H1 (cell line): ENCODE measurements around the gene ZNF582.
A peak's percentile ranks its signal among the peaks of the same experiment; 100 is the strongest.

Source experiments
- EP300 ChIP-seq, 2 experiments: IDR thresholded peaks; 1 replicate in 1 of 2; 2 replicates in 1 of 2; pipeline ENCODE4 v1.6.1; 2011 to 2012; ENCODE audit warnings: low read depth in 2 of 2, low read length in 2 of 2, mild to moderate bottlenecking in 2 of 2, borderline replicate concordance in 1 of 2, inconsistent platforms in 1 of 2, moderate library complexity in 1 of 2
- HDAC6 ChIP-seq: IDR thresholded peaks from one replicate; pipeline ENCODE4 v1.7.1; 2012; ENCODE audit warnings: low read depth, mild to moderate bottlenecking, inconsistent platforms, low read length, moderate library complexity
- KDM1A ChIP-seq: fragments of 200-600, 300-600 bp; sonication (generic); IDR thresholded peaks from 2 replicates; pipeline ENCODE4 v1.7.1; 2016; ENCODE audit warnings: mild to moderate bottlenecking, low read length, borderline replicate concordance
- POLR2A ChIP-seq, 2 experiments: IDR thresholded peaks; 1 replicate in 1 of 2; 2 replicates in 1 of 2; pipeline ENCODE4 v1.6.1; 2011; ENCODE audit warnings: low read depth in 2 of 2, low read length in 2 of 2, mild to moderate bottlenecking in 2 of 2; ENCODE audit errors: control extremely low read depth in 1 of 2
- RAD21 ChIP-seq, 2 experiments: IDR thresholded peaks in 1 of 2; conservative IDR thresholded peaks in 1 of 2; 2 replicates each; pipeline ENCODE4 v1.6.1; 2011; ENCODE audit warnings: low read depth in 2 of 2, low read length in 2 of 2, improper control_type of control experiment in 1 of 2, inconsistent platforms in 1 of 2, mild to moderate bottlenecking in 1 of 2, moderate library complexity in 1 of 2
- TEAD4 ChIP-seq: IDR thresholded peaks from 2 replicates; pipeline ENCODE4 v1.6.1; 2012; ENCODE audit warnings: low read depth, low read length, inconsistent platforms, mixed read lengths
- TF ChIP-seq, protein P1 (sequence below), 3 experiments: IDR thresholded peaks; 1 replicate in 2 of 3; 2 replicates in 1 of 3; pipeline versions ENCODE4 v1.5.1 to v1.6.1; 2011; ENCODE audit warnings: low read length in 3 of 3, mild to moderate bottlenecking in 3 of 3, inconsistent platforms in 2 of 3, low read depth in 1 of 3, moderate library complexity in 1 of 3; ENCODE audit not compliant: insufficient read depth in 1 of 3; ENCODE audit errors: control extremely low read depth in 1 of 3

DNA sequence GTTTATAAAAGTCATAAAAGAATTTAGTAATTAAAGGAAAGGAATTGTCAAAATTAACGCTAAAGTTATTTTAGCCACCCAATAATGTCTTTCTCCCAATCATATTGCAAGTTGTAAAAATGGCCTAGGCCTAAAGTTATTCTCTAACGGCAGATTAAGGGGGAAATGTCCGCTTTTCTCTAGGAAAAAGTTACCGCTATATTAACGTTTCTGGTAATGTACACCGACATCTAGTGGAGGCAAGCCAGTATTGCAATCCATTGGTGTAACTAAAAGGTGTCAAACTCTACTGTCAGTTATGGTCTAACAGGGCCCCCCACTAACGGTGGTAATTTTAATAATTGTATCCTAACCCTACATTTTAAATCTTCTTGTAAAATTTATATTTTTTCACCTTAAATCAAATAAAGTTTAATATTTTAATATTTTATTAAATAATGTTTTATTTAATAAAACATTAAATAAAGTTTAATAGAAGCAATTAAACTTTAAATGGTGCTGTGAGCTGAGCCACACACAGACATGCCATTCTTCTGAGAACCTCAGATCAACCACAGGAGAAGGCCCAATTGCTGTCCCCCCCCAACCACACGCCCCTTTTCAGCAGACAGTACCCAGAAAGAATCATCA lies 42.8 kb downstream of the ZNF582 start:
- TF ChIP-seq POLR2A (IDR thresholded peaks at IDR 0.05; ENCODE audit: control extremely low read depth in 1 of 2, low read depth in 2 of 2, low read length in 2 of 2) (no peak), HDAC6 (no peak), RAD21 (IDR thresholded peaks at IDR 0.05 in 1 of 2, conservative IDR thresholded peaks at IDR 0.05 in 1 of 2; ENCODE audit: low read depth in 2 of 2, low read length in 2 of 2) (peak; percentile 71 to 76), TEAD4 (no peak), EP300 (IDR thresholded peaks at IDR 0.05; ENCODE audit: borderline replicate concordance in 1 of 2, low read depth in 2 of 2, low read length in 2 of 2) (no peak), KDM1A (peak; percentile 86)
- TF ChIP-seq, protein P1, sequence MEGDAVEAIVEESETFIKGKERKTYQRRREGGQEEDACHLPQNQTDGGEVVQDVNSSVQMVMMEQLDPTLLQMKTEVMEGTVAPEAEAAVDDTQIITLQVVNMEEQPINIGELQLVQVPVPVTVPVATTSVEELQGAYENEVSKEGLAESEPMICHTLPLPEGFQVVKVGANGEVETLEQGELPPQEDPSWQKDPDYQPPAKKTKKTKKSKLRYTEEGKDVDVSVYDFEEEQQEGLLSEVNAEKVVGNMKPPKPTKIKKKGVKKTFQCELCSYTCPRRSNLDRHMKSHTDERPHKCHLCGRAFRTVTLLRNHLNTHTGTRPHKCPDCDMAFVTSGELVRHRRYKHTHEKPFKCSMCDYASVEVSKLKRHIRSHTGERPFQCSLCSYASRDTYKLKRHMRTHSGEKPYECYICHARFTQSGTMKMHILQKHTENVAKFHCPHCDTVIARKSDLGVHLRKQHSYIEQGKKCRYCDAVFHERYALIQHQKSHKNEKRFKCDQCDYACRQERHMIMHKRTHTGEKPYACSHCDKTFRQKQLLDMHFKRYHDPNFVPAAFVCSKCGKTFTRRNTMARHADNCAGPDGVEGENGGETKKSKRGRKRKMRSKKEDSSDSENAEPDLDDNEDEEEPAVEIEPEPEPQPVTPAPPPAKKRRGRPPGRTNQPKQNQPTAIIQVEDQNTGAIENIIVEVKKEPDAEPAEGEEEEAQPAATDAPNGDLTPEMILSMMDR (IDR thresholded peaks at IDR 0.05; ENCODE audit: control extremely low read depth in 1 of 3, insufficient read depth in 1 of 3, low read depth in 1 of 3, low read length in 3 of 3): peak in 2 of 3 experiments; percentile 60 to 74; a peak in 3 of 4 replicates
